Cerebellar nuclear complex (tissue), 1 donor: ENCODE measurements around the gene DAB2IP.

Source experiments
- DNase-seq, 2 experiments: peaks; one replicate each; lab custom pipeline; 2025; lab: John Stamatoyannopoulos, UW

DAB2IP gene

DNA sequence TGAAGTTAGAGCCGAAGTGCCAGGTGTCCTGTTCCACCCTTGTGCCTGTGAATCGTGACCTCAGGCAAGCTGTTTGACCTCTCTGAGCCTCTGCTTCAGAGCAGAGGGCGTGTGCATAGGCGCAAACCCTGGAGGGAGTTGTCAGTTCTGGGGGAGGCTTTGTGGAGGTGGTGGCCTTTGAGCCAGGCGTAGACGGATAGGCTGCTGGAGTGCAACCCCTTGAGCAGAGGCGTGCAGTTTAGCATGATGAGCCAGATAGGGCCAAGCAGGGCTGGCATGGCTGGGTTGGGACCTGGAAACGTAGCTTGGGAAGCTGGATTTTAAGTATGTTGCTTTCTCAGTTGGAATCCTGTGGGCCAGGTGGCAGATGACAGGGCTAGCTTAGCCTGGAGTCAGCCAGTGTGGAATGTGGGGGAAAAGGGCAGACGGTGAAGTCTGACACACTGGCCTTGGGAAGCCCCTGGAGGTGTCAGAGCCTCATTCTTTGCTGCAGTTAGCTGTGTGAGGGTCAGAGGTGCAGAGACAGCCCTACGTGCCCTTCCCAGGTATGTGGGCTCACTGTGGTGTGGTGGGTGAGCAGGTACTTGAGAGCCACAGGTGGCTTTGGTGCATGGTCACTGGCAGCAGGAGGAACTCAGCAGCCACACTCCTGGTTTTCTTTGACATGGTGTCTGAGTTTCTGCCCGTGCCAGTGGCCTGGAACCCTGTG lies 93.4 kb downstream of the DAB2IP start:
- no peak for DNase-seq

DNA sequence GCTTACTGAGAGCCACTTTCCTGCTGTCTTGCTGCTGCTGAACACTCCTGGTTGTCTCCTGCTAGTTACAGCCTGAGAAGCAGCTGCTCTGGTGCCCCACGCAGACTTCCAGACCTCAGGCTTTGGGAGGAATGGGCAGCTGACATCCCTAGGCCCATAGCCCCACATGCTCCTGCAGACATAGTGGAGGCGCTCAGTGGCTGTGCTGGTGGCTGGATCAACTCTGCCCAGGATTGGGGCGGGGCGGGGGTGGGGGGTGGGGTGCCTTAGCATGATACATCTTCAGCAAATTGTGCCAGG lies 93.9 kb downstream of the DAB2IP start:
- no peak for DNase-seq

DNA sequence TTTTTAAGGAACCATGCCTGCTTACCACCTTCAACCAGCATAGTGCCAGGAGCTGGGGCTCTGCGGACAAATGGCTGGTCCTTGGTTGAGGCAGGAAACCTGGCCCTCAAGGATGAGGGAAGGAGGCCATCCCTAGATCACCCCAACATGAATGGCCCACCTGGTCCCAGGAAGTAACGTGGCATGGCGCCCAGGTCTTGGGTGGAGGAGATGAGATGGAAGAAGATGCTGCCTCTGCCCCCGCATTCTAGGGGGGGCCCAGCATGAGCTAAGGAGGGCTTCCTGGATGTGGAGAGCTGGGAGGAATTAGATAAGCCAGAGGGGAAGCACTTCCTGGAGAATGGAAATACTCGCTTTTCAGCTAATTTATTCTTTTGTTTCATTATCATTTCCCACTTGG lies 95.0 kb downstream of the DAB2IP start:
- DNase-seq: no peak

DNA sequence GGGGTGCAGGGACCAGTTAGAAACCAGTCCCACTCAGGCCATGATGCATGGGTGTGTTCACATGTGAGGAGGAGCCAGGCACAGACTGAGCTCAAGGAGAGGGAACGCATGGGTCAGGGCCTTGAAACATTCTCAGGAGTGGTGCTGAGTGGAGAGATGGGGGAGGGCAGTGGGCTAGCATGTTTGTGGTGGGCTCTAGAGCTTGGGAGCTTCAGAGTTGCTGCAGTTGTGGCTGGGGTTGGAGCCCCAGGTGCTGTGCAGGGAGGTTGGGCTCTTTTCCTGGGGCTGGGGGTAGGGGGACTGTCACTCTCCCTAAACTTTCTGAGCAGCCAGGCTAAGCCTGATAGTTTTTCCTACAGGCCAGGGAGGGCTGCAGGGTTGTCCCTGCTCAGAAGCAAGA lies 95.4 kb downstream of the DAB2IP start:
- no peak for DNase-seq

DNA sequence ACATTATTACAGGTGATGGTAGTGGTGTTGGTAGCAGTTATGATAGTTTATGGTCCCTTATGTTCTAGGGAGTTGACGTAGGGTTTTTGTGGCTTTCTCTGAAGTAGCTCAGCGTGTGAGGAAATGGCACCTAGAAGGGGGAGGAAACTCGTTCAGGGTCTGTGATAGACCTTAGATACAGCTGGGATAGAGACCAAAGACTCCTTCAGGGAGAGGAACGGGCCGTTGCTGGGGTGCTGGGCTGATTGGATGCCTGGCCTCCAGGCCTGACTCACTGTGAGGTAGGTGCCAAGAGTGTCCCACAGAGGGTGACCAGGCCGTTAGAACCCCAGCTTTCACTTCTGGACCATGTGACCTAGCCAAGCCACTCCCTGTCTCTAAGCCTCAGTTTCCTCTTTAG lies 96.6 kb downstream of the DAB2IP start:
- no peak for DNase-seq

DNA sequence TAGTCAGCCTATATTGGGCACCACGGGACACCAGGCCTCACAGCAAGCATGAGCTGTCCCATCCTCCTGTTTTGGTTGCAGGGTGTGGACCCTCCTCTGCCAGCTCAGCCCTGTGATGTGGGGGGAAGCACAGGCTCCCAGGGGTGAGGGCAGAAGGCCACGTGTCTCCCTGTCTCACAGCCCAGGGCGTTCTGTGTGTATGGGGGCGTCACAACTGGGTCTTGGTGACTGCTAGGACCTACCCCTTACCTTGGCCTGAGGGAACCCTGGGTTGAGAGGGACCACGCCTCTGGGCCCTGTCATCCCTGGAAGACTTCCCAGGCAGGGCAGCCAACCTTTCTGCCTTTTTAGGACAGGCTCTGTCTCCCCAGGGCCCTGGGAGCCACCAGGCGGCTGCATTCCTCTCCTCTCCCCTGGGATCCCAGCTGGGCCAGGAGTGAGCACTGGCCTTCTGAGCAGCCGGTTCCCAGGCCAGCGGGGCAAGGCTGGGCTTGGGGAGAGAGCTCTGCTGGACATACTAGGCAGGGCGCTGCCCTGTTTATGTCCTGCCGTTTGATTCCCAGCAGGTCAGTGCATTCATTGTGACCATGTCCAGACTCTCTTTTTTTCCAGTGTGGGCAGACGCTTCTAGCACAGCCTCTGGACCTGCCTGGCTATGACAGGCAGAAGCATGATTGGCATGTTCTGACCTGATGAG lies 97.4 kb downstream of the DAB2IP start:
- no peak for DNase-seq

DNA sequence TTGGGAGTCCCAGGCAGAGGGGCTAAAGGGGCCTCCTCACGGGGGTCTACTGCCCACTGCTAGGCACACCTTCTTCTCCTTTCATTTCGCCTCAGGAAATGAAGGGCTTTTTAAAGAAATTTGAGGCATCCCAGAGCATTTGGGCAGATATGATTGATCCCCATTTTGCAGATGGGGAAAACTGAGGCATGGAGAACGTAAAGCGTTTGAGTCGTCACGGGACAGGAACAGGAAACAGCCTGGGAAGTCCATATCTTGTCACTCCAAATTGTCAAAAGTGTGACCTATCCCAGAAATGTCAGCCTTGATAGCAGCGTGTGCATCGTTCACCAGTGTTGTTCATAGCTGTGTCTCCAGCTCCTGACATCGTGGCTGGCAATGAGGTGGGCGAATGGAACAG lies 98.2 kb downstream of the DAB2IP start:
- DNase-seq: no peak

DNA sequence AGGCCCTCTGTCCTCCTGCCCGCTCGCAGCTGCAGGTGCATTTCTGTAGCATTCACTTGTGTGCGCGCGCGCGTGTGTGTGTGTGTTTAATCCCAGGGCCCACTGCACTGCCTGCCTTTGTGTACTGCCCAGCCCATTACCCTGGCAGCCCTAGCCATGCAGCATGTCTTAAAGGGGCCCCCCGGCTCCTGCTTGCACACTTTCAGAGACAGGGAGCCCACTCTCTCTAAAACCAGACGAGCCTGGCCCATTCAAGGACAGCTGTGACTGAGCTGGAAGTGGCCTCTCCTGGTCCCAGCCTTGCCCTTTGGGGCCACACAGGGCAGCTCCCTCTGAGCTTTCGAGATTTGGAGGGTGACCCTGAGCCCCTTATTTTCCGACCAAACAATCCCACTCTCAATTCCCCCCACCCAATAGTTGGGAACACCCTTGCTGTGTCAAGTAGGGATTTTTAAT lies 98.9 kb downstream of the DAB2IP start:
- no peak for DNase-seq

DNA sequence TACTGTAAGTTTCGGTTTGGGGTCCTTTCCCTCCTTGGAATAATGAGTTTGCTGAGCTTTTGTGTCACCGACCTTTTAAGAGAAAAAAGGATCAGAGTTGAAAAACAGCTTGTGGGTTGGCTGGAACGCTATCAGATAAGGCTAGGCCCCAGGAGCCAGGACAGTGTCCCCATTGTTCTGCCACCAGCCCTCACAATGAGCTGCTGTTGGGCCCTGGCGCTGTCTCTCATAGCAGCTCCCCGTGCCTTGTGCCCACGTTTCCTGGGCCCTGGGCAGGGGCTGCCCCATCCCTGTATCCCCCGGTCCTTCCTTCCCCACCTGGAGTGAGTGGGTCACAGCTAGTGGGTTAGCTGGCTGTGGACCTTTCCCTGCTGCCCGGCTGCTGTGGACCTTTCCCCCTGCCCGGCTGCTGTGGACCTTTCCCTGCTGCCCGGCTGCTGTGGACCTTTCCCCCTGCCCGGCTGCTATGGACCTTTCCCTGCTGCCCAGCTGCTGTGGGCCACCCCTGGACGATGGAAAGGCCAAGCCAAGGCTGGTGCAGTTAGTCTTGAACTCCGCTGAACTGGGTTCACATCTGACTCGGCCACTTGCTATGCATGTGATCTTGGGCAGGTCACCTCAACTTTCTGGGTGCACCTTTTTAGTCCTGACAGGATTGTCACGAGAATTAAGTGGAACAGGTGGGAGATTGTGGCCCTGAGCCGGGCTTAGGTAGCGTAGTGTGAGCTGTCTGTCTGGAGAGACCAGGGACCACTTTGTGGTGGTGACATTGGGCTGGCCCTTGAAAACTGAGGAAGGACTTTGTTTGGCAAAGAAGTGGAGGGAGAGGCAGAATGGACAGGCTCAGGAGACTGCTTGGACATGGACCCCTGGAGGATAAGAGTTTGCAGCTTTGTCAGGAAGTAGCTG lies 99.5 kb downstream of the DAB2IP start:
- no peak for DNase-seq

DNA sequence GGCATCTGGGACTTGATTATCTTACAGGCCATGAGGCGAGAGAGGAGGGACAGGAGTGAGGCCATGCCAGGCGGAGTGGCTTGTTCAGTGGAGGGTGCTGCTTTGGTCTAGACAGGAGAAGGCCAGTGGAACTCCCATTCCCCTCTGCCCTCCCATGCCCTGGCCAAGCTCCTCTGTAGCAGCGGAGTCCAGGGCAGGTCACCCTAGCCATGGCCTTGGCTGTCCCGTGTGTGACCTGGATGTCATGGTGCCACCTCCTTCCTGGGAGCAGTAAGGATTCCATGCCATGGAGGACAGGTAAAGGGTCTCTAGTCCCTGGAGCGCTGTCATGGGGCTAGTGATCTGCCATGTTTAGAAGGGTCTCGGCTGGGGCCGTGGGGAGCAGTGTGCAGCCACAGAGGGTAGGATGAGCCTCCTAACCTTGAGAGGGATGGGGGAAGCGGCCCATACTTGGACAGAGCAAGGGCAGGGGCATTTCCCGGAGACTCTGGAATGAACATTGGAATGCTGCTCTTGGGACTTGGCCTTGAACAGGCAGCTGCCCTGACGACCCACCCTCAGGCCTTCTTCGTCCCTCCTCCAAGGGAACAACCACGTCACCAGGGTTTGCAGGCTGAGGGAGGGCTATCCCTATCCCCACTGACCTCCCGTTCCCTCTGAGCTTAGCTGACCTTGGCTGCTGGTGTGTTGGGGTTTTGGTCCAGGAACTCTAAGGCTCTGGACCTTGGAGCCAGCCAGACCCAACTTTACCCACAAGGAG lies 100.4 kb downstream of the DAB2IP start:
- no peak for DNase-seq

DNA sequence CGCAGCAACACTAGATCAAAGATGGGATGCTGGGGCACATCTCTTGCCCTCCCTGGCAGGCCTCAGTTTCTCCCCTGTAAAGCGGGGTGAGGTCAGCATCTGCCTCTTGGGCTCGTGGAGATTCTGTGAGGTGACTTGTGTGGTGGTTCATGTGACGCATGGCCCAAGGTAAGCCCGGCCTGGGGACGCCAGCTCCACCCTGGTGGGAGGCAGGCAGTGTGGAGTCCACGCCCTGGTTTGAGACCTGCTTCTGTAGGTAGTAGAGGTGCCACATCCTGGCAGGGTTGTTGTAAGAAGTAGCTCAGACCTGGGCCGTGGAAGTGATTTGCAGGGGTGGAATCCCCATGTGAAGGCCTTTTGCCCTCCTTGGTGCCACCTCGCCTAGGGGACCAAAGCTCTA lies 101.5 kb downstream of the DAB2IP start:
- no peak for DNase-seq

DNA sequence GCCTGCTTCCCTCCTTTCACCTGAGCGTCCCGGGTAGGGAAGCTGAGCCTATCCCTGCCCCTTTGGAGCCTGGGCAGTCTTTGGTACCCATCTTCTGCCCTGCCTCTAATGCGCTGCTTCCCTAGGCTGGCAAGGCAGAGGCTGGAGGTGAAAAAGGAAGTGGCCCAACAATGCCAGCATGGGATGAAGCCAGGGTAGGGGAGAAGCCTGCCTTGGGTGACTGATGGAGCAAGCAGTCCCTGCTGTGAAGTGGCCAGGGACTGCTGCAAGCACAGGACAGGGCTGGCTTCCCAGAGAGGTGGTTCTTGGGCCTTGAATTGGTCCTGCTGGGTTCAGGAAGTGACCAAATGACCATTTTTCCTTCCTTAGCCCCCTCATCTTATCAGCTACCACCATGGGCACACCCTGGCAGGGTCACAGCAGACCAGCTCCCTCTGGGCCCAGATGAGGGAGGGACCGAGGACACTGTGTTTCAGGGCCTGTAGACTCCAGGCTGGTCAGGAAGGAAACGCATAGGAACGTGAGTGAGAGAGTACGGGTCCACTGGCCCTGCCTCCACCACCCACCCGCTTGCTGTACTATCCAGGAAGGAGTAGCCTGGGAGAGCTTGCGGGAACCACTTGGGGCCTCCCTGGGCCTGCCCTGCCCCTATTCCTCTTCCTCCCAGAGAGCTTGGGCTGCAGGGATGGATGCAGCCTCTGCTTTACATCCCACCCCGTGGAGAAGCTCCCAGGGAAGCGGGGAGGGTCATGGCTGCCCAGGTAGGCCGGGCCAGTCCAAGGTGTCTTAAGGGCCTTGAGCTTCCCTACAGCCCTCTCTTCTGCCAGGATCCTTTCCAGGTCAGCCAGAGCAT lies 102.6 kb downstream of the DAB2IP start:
- DNase-seq: no peak

DNA sequence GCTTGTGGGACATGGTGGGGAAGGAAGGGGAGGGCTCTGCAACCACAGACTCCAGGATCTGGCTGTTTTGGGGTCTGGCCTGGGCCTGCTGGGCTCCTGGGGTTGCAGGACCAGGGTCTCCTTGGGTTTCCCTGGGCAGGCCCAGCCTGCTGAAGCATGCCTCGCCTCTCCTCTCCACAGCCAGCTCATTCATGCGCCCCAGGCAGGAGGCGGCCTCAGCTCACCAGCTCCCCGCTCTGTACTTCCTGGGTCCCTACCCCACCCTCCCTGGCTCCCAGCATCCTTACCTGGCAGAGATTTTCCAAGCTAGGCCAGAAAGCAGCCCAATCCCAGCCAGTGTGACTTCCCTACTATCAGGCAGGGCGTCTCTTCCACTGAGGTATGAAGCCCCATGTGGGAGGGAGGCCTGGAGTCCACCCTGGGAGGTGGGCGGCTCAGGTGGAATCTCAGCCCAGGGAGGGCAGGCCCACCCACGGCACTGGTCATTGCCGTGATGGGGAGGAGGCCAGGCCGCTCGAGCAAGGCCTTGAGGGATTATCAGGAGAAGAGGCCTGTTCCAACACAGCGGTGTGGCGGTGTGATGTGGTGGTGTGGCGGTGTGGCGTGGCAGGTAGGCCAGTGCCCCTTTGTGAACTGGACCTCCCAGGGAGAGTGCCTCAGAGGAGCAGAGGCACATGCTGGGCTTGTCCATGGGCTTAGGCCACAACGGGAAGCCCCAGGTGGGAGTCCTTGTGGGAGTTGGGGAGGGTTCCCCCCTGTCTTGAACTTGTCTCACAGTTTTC lies 103.4 kb downstream of the DAB2IP start:
- no peak for DNase-seq

DNA sequence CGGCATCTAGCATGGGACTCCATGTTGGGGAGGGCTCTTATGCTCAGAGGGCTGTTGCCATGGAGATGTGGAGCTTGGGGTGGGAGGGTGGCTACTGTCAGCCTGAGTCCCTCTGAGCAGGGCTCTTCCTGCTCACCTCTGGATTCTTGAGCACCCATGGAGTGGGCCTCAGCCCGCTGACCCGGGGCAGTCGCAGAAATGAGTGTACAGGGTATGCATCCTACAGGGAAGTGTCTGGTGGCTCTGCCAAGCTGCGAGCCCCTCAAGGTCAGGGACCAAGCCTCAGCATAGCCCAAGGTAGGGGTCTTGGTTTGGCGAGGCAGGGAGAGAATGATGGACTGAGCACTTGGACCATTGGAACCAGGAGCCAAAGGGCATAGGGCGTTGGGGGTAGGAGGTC lies 104.1 kb downstream of the DAB2IP start:
- DNase-seq: no peak

DNA sequence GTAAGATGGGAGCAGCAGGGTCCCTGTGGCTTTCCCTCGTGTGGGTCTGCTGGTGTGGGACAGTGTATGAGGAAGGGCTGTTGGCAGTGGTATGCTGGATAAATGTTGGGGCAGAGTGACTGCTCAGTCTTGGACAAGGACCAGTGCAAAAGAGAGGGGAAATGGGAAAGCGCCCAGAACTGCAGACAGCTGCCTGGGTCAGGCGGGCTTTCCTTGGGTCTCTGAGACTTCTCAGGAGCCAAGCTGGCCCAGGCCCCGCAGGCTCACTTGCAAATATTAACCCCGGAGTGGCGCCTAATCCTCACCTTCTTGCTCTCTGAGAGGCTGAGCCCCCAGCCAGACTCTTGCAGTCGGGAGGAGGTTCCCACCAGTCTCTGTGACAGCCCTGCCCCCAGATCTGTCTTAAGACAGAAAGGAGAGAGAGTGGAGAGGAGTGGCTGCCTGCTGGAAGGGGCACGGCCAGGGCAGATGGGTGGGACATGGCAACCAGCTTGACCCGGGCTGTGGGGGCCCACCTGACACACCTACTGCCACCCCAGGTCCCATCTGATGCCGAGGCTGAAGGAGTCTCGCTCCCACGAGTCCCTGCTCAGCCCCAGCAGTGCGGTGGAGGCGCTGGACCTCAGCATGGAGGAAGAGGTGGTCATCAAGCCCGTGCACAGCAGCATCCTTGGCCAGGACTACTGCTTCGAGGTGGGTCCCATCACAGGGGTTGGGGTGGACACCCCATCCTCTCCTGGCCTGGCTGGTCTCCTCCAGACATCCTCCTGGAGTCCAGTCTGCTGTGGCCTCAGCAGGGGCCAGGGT lies 105.2 kb downstream of the DAB2IP start:
- no peak for DNase-seq

DNA sequence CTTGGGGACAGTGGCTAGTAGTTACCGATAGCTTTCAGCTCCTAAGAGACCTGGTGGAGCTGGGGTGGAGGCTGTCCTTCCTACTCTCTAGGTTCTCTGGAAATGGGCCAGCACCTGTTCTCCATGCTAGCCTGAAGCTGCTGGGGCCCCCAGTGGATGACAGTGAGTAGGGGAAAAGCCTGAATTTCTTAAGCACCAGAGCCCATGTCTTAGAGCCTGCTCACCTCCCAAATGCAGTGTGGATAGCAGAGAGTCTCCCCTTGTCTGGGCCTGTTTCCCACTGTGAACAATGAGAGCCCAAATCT lies 105.8 kb downstream of the DAB2IP start:
- DNase-seq: no peak

DNA sequence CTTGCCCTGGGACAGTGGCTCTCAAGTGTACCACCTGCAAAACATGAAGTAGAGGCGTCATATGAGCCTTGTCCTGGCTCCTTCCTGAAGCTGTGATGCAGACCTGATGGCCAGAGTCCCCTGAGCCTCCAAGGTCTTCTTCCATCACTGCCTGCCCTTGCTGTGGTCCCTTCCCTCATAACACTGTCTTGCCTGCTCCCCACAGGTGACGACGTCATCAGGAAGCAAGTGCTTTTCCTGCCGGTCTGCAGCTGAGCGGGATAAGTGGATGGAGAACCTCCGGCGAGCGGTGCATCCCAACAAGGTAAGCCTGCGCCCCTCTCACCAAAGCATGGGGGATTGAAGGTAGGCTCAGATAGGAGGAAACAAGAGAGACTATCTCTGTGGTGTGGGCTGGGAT lies 107.3 kb downstream of the DAB2IP start:
- no peak for DNase-seq

DNA sequence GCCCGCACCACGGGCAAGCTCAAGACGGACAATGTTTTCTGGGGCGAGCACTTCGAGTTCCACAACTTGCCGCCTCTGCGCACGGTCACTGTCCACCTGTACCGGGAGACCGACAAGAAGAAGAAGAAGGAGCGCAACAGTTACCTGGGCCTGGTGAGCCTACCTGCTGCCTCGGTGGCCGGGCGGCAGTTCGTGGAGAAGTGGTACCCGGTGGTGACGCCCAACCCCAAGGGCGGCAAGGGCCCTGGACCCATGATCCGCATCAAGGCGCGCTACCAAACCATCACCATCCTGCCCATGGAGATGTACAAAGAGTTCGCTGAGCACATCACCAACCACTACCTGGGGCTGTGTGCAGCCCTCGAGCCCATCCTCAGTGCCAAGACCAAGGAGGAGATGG lies 108.6 kb downstream of the DAB2IP start:
- no peak for DNase-seq

DNA sequence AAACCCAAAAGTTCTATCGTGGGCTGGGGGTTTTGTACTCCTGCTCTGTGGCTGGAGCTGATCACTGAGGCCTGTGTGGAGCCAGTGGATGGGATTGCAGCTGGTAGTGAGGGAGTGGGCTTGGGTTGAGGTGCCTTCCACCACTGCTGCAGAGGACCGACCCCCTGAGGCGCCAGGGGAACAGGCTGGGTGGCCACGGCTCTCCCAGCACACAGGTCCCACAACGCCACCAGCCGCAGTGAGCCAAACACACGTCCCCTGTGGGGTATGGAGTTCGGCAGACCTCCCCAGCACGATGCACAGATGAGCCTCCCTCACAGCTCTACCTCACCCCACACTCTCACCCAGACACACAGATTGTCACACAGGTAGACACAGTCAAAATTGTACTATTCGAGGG lies 109.1 kb downstream of the DAB2IP start:
- no peak for DNase-seq

DNA sequence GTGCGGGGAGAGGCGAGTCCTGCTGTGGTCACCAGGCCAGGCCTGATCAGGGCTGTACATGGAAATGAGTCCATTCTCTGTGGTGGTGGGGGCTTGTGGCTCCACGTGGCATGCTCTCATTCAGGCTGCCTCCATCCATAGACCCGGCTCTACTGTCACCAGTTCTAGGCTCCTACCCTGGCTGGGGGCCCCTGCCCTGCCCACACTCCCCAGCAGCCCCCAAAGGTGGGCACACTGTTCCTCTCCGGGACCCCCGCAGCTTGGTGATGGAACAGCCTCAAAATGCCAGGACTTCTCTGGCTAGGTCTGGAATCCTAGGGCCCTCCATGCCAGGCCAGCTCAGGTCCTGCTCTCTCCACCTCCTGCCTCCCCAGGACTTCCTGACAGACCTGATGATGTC lies 111.7 kb downstream of the DAB2IP start:
- DNase-seq: no peak
